Measurements from ENCODE around the gene THTPA.
A peak's percentile ranks its signal among the peaks of the same experiment; 100 is the strongest.
"Not testable (repeated sequence)": the region's sequence is repeated elsewhere in the genome, so short reads cannot be mapped to it uniquely, and the experiment has no call there.

Gene THTPA

DNA sequence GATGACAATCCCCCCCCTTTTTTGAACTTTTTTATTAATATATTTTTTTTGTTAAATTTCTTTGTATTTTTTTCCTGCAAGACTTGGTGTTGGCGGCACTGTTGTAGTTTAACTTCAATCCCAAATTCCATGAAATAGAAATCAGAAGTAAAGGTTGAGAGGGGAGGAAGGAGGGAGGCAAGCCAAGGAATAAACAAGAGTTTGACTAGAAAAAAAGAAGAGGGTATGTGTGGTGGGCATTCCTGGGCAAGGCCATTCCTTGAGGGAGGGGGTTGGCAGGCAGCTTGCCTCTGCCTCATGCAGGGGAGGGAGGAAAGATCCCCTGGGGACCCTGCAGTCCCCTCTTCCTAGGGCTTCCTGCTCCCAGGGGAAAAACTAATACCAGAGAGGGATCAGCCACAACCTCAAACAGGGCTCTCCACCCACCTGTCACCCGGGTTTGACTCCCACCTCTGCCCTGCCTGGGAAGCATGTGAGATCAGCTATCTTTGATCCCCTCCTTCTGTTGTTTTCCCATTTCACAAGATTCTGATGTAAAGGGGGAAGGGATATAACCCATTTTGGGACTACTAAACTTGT lies 12.0 kb downstream of the THTPA start:
- no peak for DNase-seq

- DNase-seq = no peak
These were observed 12.7 kb downstream of the THTPA start for GRCh38 chr14:23568600-23569331.

DNA sequence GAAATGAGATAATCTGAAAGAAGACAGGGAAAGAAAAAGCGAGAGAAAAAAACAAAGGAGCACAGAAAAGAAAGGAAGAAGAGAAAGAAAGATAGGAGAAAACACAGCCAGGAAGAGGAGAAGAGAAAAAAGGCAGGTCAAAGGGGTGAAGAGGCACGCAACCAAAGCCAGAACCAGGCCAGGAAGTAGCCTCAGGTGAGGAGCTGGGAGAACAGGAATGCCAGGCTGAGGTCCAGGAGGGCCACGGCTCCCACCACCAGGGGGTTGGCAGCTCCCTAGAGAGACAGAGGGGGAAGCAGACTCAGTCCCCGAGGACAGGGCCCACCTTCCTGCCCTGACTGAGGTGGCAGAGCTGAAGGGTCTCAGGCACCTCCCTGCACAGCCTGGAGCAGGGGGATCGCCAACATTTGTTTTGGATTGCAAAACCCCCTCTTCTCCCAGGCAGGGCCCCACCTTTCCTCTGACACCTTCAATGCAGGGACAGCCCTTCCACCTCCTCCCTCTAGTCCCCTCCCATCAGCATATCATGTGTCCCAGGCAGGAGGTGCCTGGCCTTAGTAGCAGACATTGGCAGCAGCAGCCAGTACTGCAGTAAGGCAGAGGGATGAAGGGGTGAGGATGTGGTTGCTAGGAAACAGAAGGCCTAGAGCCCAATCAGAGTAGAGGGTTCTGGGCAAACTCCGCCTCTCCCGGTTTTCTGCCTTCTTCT lies 13.5 kb downstream of the THTPA start:
- DNase-seq = peak; percentile 58 to 78

DNA sequence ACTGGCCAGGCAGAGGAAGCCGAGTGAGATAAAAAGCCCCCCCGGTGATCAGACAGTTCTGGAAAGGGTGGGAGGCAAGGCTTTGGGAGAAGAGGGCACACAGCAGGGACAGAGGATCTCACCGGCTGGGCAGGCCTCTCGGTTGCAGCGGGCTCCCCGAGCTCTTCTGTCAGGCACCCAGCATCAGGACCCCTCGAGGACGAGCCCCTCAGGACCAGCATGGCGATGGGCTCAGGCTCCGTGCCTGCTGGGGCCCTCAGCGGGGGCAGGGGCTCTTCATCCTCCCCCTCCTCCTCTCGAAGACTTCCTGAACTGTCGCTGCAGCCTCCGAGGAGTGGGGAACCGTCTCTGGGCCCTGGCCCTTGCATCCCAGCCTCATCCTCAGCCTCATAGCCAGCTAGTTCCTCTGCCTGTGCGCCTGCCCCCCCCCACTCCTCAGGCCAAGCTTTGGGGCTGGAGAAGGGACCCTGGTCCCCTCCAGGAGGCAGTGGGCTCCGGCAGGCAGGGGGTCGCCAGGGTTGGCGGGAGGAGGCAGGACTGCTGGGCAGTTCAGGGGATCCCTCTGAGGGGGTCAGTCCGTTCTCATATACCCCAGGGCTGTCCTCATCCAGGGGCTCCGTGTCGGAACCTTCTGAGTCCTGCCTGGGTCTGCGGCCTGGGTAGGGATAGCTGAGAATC lies 14.9 kb downstream of the THTPA start:
- no peak for DNase-seq

DNA sequence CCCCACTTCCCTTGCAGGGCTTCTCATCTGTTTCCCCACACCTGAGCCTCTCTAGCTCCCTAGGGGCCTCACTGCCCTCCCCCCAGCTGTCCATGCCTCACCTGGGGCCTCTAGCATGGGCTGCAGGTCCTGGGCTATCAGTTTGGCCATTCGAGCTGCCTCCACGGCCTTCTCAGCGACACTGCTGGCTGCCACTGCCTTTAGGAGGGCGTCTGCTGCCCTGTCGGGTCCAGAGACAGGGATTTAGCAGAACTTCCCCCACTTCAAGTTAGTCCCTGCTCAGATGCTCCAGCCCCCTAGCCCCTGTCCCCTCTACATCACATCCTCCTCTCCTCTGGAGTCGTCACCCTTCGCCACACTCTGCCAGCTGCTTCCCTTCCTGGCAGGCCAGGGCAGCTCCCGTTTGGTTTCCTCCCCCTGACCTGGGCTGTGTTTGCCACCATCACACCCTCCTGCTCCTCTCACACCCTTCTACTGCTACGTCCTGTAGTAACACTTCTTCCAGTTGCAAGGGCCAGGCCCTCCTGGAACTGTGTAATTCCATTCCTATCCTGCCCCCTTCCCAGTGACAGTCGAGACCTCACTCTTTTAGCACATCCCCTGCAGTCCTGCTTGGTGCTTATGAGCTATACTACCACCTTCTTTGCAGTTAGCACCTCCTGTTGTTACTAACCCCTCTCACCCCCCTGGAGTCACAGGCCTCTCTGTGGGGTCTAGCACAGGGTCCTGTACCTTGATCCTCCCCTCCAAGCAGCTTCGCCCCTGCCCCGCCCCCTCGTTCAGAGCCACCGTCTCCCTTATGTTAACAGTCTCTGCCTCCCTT lies 15.8 kb downstream of the THTPA start:
- no peak for DNase-seq

DNA sequence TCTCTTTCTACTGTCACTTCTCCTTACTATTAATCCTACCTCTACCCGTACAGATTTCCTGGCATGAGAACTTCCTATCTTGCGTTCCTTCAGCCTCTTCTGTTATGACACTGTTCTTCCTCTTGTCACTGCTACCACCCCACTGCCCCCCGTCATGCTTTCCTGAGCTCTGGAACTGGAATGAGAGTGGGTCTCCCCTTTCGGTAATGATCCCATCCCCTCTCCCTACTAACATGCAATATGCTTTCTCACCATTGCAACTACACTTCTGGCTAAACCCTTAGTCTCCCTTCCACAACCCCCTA lies 16.4 kb downstream of the THTPA start:
- no peak for DNase-seq

DNA sequence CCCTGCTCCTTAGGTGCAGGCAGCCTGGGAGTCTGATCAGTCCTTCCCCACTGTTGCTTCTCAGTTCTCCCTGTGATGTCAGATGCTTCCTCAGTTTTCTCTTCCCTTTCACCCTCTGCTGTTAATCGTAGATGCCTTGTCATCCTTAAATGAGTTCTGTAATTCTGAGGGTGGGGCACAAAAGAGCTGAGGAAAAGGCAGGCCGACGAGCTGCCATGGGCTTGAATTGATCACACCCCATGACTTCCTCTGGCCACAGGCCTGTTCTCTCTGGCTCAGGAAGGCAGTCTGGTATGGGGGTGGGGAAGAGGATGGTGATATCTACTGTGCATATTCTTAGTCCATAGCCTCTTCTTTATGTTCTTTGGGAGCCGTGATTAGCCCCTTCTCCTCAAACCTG lies 16.8 kb downstream of the THTPA start:
- DNase-seq = no peak

DNA sequence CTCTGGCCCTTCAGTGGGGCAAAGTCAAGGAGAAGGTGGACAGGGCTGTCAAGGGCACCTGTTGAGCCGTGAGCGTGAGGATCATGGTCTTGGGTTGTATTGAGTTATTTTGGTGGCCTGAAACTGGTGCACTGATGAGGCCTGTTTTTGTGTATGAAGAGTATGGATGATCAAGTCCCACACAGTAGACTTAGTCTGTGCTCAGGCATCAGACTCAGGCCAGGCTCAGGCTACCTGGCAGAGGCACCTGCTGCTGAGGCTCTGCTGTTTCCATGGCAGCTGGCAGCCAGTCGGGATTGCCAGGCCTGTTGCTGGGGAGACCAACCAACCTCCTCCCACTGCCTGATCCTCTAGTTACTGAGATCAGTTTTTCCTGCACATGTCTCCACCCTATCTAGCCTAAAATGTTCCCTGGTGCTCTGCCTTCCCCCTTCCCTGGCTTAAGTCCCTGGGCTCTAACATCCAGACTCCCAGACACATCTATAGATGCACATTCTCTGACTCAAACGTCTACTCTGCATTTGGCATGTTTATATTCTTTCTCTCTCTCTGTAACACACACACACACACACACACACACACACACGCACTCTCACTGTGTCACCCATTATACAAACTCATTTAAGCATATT lies 17.4 kb downstream of the THTPA start:
- peak in 1 of 2 experiments; percentile 23 for DNase-seq

DNA sequence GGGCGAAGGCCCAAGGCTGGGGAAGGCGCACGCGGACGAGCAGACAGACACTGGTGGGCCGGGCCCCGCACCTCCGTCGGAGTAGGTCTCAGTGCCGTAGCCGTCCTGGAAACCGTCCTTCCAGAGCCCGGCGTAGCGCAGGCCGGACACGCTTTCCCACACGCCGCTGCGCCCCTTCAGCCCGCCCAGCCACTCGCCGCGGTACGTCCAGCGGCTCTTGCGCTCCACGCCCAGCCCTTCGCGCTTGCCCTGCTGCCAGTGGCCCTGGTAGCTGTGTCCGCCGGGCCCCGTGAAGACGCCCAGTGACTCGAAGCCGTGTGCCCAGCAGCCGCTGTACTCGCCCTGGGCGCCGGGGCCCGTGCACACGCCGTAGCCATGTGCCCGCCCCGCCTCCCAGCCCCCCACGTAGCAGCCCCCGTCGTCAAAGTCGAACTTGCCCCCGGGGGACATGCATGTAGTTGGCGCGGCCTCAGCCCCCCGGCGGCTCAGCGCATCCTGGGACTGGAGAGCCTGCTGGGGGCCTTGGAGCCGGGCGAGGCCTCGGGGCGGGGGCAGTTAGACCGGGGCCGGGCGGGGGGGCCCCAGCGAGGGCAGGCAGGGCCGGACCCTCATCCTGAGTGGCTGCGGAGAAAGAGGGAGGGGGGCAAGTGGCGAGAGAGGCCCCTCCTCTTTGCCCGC lies 21.1 kb downstream of the THTPA start:
- DNase-seq = no peak

DNA sequence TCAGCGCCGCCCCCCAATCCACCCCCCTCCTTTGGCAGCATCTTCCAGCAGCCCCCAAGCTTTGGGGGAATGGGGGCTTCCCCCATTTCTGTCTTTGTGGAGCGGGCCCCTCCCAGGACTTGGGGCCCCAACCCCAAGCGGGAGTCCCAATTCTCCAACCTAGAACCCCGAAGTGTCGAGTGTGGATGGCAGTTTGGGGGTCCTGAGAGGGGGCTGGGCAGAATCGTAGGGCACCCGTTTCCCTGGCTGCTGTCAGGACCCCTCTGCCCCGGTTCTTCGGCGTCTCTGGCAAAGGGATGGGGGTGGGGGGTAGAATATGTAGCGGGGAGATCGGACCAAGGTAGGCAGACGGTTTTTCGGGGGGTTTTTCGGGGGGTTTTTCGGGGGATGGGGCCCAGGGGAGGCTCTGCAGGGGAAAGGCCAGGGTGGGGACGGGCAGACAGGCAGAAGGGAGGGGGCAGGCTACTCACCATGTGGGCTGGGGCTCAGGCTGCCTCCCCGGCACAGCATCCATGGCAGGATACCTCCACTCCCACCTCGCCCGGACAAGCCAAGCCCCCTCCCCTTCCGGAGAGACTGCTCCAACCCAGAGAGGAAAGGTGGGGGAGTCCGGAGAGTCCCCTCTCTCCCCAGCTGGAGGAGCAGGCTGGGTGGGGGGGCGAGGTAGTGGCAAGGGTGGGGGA lies 21.8 kb downstream of the THTPA start:
- DNase-seq = peak in 1 of 2 experiments; percentile 8

- peak; percentile 73 to 80 for DNase-seq
These were observed 22.7 kb downstream of the THTPA start, which contains the start of gene JPH4 for GRCh38 chr14:23578560-23579310. TSS of gene JPH4 (minus strand) at chr14:23578790. CDS start at chr14:23577453, 1,337 bp downstream.

DNA sequence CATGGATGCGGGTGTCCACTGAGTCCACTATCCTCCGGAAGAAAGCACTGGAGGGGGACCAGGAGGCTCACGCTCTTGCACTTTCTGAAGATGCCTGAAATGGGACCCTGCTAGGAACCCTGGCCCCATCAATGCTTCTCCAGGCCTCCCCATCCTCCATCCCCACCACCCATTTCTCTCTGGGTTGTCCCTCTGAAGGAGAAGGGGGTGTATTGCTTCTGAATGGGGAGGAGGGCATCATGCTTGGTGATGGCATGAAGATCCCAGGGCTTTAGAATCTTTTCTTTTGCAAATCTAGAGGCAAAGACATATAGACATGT lies 23.2 kb downstream of the THTPA start:
- DNase-seq = no peak

- DNase-seq = no peak
These were observed 23.7 kb downstream of the THTPA start for GRCh38 chr14:23579739-23580138.

- DNase-seq = no peak
These were observed 24.3 kb downstream of the THTPA start for GRCh38 chr14:23580152-23580926.

- DNase-seq = no peak
These were observed 24.8 kb downstream of the THTPA start for GRCh38 chr14:23580948-23581281.

- DNase-seq = peak in 1 of 2 experiments; percentile 3
These were observed 27.1 kb downstream of the THTPA start for GRCh38 chr14:23582906-23583760.

- not testable (repeated sequence) for DNase-seq
These were observed 27.9 kb downstream of the THTPA start for GRCh38 chr14:23583761-23584526.

Measured in cerebellar nuclear complex (tissue), 1 donor.